Ovary (tissue), 3 donors: ENCODE measurements around the gene ARID5B.

Experiments used
- POLR2A ChIP-seq: fragments of 450-650 bp; IDR thresholded peaks from one replicate; pipeline ENCODE4 v1.6.1; 2017; ENCODE audit warnings: antibody characterized with exemption, mild to moderate bottlenecking, moderate library complexity
- TF ChIP-seq, protein P1 (sequence below), 3 donors: fragments of 450-650 bp in 2 of 3; fragments of 200-600 bp in 1 of 3; IDR thresholded peaks; one replicate each; pipeline versions ENCODE4 v1.5.1 to v1.8.0; 2016 to 2022; ENCODE audit warnings: antibody characterized with exemption in 3 of 3, mild to moderate bottlenecking in 1 of 3
- donor health status: DM: no; HTN: no; CAD: no.

DNA sequence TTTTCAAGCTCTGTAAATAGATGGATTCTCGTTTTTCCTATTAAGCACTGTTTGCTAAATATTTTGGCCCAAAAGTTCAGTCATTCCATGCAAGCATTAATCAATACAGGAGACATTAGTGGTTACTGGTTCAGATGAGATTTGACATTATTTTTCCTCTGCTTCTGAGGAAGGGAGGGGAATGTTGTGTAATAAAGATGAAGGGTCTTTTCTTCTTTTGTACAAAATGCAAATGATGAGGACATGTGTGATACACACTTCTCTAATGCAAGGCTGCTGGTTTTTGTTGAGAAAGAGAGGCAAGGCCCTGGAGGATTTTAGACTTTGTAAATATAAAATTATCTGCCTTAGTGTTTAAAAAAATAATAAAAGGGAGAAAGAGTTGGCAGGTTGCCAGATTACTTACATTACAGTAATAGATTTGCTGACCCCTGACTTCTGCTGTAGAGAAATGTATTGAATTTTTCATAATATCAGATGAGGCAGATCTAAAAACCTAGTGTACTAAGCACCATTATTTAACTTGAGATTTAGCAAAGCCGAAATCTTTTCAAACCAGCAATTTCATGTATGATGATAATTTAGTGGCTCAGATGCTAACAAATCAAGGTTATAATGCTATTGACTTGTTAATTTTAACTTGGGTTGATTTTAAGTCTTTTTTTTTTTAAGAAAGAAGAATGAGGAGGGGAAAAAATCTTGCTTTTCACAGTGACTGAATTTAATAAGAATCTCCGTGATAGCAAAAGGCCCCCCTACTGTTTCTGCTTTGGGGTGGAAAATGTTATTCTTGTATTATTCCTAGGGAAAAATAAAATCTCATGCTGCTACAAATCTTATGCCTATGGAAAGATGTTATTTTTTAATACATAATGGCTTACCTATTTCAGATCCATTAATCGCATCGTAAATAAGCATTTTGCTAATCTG lies 180.1 kb downstream of the ARID5B start:
- TF ChIP-seq, protein P1, sequence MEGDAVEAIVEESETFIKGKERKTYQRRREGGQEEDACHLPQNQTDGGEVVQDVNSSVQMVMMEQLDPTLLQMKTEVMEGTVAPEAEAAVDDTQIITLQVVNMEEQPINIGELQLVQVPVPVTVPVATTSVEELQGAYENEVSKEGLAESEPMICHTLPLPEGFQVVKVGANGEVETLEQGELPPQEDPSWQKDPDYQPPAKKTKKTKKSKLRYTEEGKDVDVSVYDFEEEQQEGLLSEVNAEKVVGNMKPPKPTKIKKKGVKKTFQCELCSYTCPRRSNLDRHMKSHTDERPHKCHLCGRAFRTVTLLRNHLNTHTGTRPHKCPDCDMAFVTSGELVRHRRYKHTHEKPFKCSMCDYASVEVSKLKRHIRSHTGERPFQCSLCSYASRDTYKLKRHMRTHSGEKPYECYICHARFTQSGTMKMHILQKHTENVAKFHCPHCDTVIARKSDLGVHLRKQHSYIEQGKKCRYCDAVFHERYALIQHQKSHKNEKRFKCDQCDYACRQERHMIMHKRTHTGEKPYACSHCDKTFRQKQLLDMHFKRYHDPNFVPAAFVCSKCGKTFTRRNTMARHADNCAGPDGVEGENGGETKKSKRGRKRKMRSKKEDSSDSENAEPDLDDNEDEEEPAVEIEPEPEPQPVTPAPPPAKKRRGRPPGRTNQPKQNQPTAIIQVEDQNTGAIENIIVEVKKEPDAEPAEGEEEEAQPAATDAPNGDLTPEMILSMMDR (IDR thresholded peaks at IDR 0.05), result no peak
- no peak for TF ChIP-seq POLR2A
